NCI-H2196 (cell line): ENCODE results near the gene NFIB.

Source experiments
- DNase-seq: peaks from one replicate; lab custom pipeline; 2025; ENCODE audit not compliant: unreplicated experiment; lab: John Stamatoyannopoulos, UW

NFIB gene

DNA sequence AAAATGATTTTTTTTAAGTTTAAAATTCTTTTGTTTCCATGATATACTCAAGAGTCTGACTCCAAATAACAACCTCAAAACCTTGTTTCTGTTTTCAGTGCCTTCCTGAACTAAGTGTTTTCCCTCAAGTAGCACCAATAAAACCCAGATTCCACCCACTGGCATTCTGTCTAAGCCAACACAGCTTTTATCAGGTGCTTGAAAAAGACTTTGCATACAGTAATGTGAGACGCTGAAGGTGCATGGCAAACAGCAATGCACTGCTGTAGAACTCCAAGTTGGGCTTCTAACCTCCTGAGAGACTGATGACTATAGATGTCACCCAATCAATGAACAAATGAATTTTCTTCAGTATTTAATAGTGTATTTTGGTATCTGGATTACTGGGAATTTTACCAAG lies 95.7 kb downstream of the NFIB start:
- DNase-seq: peak; percentile 90

DNA sequence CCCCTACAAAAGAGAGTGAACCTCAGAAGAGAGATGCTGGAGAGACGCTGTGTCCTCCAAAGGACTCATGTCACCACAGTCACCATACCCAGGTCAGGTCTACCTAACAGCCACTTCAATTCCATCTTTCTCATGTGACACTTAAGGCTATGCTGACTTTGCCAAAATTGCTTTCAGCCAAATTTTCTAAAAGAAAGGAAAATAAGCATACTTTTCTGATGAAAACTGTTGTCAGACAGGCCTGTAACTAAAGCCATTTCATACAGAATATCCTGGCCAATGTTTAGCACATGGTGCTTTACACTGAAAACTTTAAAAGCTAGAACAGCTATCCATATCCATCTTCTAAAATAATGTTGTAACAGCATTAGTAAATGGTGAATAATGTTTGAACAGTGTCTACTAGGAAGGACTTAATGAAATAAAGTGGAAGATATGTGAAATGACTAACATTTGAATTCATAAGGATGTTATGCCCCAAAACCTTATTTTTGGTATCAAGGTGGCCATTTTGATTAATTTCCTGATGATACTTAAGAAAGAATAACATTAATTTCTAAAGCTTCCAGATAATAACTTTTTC lies 97.2 kb downstream of the NFIB start:
- no peak for DNase-seq

DNA sequence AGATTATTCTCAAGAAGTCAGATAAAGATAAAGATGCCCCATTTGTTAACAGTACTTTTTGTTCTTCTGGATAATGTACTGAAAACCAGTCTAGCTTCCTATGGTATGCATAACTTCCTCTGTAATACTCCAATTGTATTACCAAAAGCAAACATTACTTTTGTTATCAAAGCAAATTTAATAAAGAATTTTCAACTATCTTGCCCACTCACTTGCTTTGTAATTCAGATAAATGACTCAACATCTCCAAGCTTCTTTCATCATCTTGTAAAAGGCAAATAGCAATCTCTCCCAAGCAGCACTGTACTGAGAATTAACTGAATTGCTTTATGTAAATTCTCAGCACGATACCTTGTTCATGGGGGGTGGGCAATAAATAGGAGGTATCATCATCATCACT lies 98.3 kb downstream of the NFIB start:
- no peak for DNase-seq

DNA sequence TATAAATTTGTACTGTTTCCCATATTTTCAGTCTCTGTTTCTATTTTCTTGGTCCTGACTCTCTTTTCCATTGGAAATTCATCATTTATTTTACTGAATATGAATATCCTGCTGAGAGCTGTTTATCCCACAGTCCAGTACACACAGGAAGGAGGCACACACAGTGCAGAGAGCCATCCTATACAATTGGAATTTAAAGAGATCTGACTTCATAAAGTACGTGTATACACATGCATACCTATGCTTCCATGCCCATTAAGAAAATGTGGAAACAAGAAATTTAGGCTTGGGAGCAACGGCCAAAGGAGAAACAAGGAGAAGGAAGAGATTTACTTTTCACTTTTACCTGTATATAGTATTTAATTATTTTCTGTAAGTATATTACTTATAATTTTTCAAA lies 99.2 kb downstream of the NFIB start:
- DNase-seq: no peak

DNA sequence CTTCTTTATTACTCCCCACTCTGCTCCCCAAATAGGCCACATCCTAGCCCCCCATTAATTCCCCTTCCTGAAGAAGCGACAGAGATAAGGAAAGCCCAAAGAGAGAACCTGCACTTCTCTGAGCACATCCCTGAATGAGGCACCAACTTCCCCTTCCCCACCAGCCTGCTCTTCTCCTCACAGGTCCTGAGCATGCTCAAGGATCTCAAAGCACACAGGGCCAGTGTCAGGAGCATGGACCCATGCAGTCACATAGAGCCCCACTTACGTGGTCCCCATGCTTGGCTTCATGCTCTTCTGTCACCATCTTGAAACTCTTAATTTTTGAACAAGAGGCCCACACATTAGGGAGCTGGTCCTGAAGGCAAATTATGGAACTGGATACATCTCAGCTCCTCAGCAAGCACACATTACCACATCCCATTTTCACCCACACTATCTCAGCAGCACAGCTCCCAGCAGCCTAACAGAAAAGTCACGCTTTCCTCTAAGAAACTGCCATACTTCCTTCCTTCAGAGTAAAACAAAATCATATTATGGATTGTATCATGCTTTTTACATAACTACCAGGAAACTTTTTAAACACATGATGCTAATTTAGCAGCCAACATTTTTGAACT lies 99.8 kb downstream of the NFIB start:
- no peak for DNase-seq

DNA sequence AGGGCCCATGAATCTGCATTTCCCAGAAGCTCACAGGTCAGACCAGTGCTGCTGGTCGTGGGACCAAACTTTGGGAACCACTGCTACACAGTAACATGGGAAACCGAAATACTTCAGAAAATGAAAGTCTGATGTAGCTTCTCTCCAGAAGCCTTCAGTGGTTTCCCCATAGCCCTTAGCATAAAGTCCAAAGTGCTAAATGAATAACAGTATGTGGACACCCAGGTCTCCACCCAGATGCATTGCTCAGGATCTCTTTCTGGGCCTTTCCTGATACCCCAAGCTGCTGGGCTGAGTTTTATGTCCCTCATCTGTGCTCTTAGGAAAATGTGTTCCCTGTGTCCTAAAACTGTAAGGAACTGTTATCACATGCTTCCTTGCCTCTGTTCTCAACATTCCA lies 100.4 kb downstream of the NFIB start:
- no peak for DNase-seq

DNA sequence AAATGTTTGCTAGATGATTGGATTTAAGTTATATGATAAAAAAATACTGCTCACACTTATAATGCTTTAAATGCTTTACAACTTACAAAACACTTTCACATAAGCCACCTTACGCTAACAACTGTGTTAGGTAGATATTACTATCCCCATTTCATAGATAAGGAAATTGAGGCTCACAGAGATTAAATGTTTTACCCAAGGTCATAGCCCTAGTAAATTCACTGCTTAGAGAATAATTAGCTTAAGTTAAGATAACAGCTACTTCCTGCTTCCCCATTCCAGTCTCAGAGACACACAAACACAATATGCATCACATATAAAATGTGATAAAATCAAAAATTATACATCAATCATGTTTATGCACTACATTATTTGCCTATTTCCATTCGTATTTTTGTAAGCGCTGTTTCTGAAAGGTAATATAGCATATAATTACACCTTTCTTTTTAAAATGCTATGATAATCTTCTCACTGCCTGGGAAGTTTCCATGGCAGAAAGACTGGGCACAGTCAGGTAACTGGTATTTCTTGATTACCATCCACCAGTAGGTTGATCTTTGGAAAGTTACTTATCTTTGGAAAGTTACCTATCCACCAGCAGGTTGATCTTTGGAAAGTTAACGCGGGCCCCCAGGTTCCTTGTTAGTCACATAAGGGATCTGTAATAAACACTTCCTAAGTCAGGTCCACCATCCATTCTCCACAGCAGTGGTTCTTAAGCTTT lies 101.1 kb downstream of the NFIB start:
- DNase-seq: no peak

DNA sequence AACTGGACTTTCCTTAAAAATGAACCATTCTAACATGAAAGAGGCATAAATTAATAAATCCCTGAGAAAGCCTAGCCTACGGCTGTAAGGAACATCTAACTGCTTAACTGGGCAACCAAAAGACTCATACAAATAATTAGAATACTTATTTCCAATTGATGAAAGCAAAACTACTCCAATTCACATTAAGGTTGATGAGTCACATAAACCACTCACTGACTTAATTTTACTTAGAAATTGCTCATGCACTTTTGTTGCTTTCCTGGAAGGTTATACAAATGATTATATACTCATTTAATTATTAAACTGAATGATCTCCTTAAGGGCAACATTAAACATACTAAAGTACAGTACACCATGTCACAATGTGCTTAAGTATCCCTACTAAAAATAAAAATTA lies 101.9 kb downstream of the NFIB start:
- no peak for DNase-seq

DNA sequence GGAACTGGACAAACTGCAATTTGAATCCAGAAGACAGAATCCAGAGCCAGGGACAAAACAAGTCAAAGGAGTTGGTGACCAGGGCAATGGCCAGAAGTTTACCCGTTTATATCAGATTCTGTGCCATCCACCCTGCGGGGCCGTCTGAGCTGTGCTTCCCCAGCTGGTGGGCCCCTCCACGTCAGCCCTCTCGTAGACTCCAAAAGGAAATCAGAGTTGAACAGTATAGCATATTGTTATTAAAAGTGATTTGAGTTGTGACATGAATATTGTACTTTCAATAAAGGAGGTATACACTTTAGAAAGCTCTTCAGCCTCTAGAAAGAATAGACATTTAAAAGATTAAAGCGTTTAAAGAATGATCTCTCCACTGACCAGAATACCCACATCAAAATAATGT lies 102.4 kb downstream of the NFIB start:
- peak; percentile 21 for DNase-seq

DNA sequence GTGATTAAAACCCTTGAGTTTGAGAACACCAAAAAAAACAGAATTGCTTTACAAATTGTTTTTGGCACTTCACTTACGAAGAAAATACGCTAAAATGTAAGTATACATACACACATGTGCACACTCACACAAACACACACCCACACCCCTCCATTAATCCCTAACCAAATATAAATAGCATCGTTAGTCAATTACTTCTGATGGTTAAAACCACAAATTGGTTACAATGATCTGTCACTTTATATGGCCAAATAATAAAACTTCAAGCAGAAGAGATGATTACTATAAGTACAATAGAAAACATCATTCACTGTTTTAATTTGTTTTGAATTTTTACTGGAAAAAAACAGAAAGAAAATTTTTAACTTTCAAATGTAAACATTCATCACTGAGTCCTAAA lies 103.5 kb downstream of the NFIB start:
- DNase-seq: no peak

DNA sequence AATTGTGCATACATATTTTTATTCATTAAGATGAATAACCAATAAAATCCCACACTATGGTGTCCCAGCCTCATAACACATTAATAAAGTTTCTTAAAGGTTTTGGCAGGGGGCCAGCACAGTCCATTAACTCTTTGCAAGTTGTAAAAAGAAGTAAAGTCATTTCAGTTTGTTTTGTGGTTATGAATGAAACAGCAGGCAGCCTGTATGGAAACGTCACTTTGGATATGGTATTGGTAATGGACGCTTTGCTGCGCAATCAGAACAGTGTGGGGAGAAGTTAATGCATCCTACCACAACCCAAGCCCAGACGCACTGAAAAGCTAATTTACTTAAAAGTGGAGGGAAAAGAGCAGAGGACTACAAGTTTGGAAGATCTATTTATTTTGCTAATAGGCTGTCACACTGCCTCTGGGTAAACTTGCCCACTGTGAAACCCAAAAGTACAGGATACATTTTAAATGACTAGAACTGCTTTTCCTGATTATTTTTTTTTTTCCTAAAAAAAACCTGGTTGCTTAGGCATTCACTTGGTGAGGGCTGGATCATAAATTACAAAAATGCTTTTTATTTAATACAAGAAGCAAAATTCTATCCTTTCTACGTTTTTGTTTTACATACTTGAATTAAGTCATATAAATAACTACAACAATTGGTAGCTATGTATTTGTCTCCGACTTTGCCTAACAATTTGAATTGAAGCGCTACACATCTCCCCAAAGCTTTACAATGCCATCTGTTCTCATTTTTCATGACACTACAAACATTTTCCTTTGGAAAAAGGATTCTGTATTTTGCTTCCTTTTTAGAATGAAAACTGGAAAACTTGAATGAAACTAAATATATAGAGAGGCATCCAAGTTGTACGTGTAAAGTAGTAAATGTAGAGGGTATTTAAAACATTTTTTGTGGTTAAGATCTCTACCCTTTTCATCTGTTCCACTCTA lies 104.3 kb downstream of the NFIB start:
- peak; percentile 35 for DNase-seq

DNA sequence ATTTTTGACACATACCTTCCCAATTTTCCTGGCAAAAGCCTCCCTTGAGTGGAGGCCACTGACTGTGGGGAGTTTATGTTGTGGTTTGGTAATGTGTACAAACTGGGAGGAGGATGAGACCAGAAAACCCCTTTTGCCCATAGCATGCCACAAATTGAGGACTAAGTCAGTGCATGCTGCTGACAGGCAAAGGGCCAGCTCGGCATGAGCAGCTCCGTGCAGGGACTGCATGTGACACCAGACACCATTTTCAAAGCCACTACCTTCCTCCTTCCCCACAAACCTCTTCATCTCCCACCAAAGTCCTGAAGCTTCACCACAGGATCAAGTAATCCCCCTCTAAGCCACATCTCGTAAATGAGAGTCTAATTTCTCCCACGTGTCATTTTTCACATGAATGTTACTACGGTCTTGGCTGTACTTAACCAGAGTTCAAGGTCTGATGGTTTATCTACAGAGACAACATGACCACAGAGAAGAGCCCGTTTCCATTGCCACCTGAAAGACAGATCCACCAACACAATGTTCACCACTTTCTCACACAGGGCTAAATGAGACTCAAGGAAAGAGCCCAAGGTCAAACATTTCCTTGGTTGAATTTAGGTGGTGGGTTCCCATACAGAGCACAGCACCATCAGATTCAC lies 106.5 kb downstream of the NFIB start:
- no peak for DNase-seq

DNA sequence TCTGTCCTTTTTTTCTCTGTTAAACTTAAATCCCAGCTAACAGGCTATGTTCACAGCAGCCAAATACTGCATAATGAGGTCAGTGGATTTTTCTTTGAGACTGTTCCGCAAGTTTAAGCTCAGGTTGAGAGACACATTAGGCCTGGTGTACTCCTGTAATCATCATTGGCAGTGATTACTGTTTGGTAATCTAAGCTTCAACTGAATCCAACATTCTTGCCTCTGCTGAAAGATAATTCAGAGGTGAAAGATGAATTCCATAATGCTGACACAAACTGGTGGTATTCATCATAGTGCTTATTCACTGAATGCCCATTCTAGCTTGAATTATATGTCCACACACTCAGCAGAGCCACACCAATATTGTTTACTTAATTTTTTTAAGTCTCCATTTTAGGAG lies 108.5 kb downstream of the NFIB start:
- DNase-seq: peak; percentile 65

DNA sequence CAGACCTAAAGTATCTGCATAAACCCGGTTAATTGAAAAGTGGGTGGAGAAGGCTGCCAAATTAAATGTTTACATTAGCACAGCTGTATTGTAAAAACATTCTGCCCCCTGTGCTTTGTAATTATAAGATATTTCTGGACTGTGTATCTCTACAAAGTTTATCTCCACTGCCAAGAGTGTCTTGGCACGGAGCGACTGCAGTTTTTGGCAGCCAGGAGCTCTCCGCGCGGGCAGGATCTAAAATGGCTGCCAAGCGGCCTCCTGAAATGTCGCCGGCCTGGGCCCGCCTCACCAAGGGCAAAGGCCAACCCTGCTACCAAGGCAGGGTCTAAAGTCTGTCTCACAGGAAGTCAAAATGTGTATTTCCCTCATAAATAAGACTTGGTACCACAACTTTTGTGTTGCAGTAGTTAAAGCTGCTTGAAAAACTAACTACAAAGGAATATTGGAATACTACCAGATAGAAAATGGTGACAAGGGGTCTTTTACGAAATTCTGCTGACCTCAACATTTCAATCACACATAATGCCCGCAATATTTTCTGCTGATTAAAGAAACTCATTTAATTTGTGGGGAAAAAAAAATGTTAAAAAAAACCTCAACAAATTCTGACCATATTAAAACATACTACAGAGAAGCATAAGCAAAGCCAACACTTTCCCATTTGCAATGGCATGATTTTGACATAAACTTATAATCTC lies 110.4 kb downstream of the NFIB start:
- peak; percentile 92 for DNase-seq

DNA sequence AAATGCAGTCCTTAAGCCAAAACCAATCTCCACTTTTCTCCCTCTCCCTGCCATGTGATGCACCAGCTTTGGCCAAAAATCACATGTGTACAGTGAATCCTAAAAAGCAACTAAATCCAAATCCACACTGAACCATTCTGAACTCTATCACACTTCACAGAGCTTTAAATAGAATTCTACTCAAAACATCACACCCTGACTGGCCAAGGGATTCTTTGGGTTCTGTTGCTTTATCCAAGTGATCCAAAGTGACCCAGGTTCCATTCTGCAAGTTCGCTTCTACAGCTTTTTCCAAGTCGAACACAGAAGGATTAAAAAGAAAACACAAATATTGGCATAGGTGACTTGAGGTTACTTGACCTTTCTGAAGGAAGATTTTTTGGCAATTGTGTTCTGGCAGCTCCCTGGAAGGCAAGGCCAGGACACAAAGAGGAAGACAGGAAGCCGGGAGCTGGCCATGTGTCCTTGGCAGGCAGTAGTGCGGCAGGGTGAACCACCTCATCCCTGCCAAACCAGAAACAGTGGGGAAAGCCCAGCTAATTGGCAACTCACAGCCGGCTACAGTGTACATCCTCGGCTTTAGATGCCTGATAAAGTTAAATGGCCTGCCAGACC lies 115.0 kb downstream of the NFIB start:
- DNase-seq: peak; percentile 84

DNA sequence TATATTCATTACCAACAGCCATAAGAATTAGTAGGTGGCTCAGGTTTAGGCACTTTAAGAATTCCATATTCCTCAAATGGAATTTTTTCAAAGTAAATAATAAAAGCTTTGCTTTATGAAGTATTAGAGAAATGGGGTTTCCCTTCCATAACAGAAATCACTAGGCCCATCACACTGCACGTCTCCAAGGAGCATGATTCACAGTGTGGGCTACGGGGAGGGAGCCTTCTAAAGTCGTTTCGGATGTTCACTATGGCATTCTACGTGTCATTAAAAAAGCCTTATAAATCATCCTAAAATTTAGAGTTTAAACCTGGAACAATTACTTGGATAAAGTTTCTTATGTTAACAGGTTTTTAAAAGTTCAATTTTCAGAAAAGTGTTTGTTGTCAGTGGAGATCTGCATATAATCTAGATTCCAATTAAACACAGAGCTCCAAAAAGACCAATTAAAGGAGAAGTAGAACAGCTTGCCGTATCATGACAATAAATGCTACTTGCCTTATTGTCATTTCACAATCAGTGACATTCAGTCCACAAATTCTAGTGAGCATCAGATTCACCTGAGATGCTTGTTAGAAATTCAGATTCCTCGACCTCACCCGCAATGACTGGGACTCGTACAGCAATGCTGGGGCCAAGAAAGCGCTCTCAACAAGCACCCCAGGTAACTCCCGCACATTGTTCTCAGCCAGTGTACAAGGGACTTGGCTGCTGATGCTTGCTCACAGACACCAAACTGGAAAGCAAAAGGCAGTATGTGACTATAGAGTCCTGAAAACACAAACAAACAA lies 115.7 kb downstream of the NFIB start:
- DNase-seq: no peak

DNA sequence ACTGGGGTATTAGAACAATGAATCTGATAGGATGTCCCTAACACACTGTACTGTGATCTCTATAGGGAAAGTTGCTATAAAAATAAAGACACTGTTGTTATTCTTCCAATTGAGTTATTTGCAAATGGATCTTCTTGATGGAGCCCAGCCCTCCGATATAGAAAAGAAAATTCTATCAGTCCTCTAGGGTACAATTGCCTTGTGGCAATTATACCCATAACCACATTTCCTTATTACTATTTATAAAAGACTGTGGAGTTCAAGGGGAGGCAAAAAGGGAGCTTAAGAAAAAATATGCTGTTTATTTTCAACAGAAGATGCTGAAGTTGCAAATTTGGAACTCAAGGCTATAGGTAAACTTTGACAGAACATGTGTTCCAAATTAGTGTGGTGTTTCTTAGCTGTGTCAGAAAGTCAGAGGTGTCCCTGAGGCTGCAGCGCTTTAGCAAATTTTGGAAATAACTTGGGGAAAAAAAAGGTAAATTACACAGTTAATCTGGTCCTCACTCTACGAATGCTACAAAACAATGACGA lies 116.5 kb downstream of the NFIB start:
- DNase-seq: no peak

DNA sequence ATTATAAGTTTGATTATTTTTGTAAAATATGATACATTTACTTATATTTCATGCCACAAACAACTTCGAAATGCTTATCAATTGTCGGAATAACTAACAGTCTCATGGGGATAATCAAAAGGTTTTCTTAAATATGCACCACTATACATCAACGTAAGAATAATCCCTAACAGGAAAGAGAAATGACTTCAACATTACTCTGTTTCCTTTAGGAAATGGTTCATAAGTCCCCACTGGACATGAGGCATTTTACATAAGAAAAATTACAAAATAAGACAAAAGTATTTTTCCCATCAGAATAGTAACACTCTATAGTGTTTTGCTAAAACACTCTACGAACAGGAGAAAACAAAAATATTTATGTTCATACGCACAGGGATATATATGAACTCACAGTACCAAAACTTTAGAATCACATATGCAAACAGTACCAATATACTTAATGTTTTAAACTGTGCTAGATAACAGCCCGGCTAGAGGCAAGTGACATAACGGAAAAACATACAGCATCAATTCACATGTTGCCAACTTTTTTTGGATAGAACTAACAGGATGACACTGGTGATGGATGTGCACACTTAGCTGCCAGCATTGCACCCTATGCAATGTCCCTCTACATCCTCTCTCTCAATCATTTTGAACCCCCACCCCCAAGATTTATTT lies 120.5 kb downstream of the NFIB start:
- no peak for DNase-seq
